Activated T-helper 1 cell treated with anti-CD3 and anti-CD28 coated beads, Interleukin-12 subunit alpha, Interleukin-12 subunit beta, Interleukin-2, Interleukin-4 antibody, amounts not matched to agents 30 ng/mL and 10 ng/mL and 1 ng/mL, durations not matched to agents 14 hours and 24 hours and 36 hours (primary cell): Measurements from ENCODE around the gene C9orf43. TPM values are rescaled to one million over a fixed set of nuclear protein-coding genes. Genes with fewer than 3 reads are reported as not detected.

ENCODE experiments used
- DNase-seq: peaks from one replicate; pipeline ENCODE4 v3.0.0; 2021; ENCODE audit warnings: low spot score
- H3K27ac Mint-ChIP-seq: one replicate; pipeline ENCODE4 v1.8.0; 2021; ENCODE audit warnings: mild to moderate bottlenecking, mixed read lengths
- H3K27me3 Mint-ChIP-seq: one replicate; pipeline ENCODE4 v1.8.0; 2022; ENCODE audit warnings: mild to moderate bottlenecking, moderate library complexity, mixed read lengths; ENCODE audit not compliant: insufficient read depth
- H3K36me3 Mint-ChIP-seq: one replicate; pipeline ENCODE4 v1.8.0; 2021; ENCODE audit warnings: low read depth, mixed read lengths
- H3K4me1 Mint-ChIP-seq: one replicate; pipeline ENCODE4 v1.8.0; 2021; ENCODE audit warnings: low read depth, mixed read lengths
- H3K4me3 Mint-ChIP-seq: one replicate; pipeline ENCODE4 v1.8.0; 2021; ENCODE audit warnings: mild to moderate bottlenecking, moderate library complexity, mixed read lengths
- H3K9me3 Mint-ChIP-seq: one replicate; pipeline ENCODE4 v1.8.0; 2021; ENCODE audit warnings: mixed read lengths
- intact Hi-C: fragments of 100-400 bp; cut with micrococcal nuclease; formaldehyde crosslinking; loops from one replicate; pipeline ENCODE4 v1.15.1; 2024
- total RNA-seq: library from RNA; stranded (reverse); gene quantifications from 2 replicates; pipeline ENCODE4 v1.2.3, GENCODE V29; 2022

The C9orf43 gene
- total RNA-seq, 1 donor from 2014 or later: 0.62 TPM

GRCh38 chr9:113468716-113469448, 58.3 kb downstream of the C9orf43 start:
- Mint-ChIP-seq H3K27ac (no peak overlapping the region), H3K4me3 (no peak overlapping the region), H3K36me3 (no peaks in the 10 kb centered on the region)

GRCh38 chr9:113471143-113471542, 60.6 kb downstream of the C9orf43 start:
- no peak for DNase-seq
- Mint-ChIP-seq H3K4me3 (no peak overlapping the region), H3K36me3 (no peaks in the 10 kb centered on the region), H3K27ac (no peak overlapping the region), H3K4me1 (no peaks in the 10 kb centered on the region), H3K9me3 (peaks cover 11% of the 10 kb centered on the region), H3K27me3 (peaks cover 3% of the 10 kb centered on the region)
- intact Hi-C loops: no loop called here

More at GRCh38 chr9:113468716-113469448, 58.3 kb downstream of the C9orf43 start:
- intact Hi-C loops: no loop called here
- no peak for DNase-seq
- Mint-ChIP-seq H3K27me3 (no peaks in the 10 kb centered on the region), H3K4me1 (no peaks in the 10 kb centered on the region), H3K9me3 (peaks cover 11% of the 10 kb centered on the region)

DNA sequence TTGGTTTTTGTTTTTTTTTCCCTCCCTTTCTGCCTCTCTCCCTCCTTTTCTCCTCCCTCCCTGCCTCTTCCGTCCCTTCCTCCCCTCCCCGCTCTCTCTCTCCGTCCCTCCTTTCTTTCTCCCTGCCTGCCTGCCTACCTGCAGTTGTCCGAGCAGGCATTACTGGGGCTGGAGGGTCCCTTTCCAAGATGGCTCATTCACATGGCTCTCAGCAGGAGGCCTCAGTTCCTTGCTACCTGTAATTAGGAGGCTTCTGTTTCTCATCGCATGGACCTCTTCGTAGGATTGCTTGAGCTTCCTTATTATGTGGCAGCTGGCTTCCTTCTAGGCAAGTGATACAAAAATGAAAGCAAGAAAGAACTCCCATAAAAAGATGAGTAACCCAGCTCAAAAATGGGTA, 61.0 kb downstream of the C9orf43 start:
- peaks cover 3% of the 10 kb centered on the region for H3K27me3 Mint-ChIP-seq
- no peak for DNase-seq
- intact Hi-C loops: no loop called here
- no peak overlapping the region for H3K27ac Mint-ChIP-seq
- H3K4me3 Mint-ChIP-seq: no peak overlapping the region
- H3K4me1 Mint-ChIP-seq: no peaks in the 10 kb centered on the region
- H3K9me3 Mint-ChIP-seq: peaks cover 11% of the 10 kb centered on the region
- H3K36me3 Mint-ChIP-seq: no peaks in the 10 kb centered on the region

DNA sequence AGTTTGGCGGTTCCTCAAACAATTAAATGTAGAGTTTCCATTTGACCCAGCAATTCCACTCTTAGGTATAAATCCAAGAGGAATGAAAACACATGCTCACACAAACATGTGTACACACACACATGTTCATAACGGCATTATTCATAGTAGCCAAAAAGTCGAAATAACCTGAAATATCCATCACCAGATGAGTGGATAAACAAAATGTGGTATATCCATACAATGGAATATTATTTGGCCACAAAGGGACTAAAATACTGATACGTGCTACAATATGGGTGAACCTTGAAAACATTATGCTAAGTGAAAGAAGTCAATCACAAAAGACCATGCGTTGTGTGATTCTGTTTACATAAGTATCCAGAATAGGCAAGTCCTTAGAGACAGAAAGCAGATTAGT, 61.7 kb downstream of the C9orf43 start:
- intact Hi-C loops: no loop called here
- H3K27me3 Mint-ChIP-seq: peaks cover 9% of the 10 kb centered on the region
- no peak overlapping the region for H3K4me3 Mint-ChIP-seq
- DNase-seq: no peak
- H3K9me3 Mint-ChIP-seq: peaks cover 10% of the 10 kb centered on the region
- H3K27ac Mint-ChIP-seq: no peak overlapping the region
- no peaks in the 10 kb centered on the region for H3K4me1 Mint-ChIP-seq
- H3K36me3 Mint-ChIP-seq: no peaks in the 10 kb centered on the region

DNA sequence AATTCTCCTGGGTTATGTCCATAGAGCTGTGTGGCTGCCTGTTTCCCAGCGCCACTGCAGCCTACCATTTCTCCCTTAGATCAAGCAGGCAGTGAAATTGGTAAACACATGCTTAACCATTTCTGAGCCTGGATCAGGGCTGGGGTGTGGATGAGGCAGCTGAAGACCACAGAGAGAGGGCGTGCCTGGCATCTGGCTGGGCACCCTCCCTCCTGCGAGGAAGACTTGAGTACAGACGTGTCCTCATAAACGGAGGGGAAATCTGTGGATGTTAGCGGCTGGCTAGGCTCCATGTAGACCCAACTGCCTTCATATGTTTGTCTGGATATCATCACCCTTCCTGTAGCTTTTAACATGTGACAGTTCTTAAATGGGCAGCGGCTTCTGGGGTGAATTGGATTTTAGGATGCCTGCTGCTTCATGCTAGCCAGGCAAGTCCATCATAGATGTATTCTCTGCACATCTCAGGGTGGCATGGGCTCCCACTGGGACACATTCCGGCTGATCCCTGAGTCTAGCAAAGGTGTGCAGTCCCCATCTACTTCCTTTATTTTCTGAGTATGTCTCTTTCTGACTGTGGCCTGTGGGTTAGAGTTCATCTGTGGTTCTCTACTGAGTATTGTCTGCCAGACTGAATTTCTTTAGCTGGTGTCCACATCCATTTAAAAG, 63.9 kb downstream of the C9orf43 start:
- DNase-seq: no peak
- Mint-ChIP-seq H3K4me3 (no peak overlapping the region), H3K4me1 (peaks cover 8% of the 10 kb centered on the region), H3K27me3 (peaks cover 16% of the 10 kb centered on the region), H3K9me3 (no peaks in the 10 kb centered on the region), H3K27ac (no peak overlapping the region), H3K36me3 (no peaks in the 10 kb centered on the region)
- intact Hi-C loops: no loop called here

DNA sequence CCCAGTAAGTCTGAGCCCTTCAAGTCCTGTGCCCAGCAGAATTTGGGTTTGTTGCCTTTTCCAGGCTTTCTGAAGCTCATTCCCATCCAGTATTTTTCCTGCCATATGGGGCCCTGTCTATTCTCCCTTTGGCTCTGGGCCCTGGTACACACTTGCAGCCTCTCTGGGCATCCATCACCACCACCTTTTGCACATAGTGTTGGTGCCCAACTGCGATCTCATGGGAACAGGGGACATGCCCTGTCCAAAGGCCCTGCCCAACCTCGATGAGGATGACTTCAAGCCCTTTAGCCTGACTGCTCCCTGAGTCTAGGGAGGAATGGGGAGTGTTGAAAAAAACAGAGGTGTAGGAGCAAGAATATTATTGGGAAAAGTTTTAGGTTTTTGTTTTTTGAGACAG, 64.5 kb downstream of the C9orf43 start:
- peaks cover 13% of the 10 kb centered on the region for H3K4me1 Mint-ChIP-seq
- H3K27me3 Mint-ChIP-seq: peaks cover 16% of the 10 kb centered on the region
- no peaks in the 10 kb centered on the region for H3K36me3 Mint-ChIP-seq
- no peak overlapping the region for H3K4me3 Mint-ChIP-seq
- no peak for DNase-seq
- intact Hi-C loops: no loop called here
- no peak overlapping the region for H3K27ac Mint-ChIP-seq
- no peaks in the 10 kb centered on the region for H3K9me3 Mint-ChIP-seq

DNA sequence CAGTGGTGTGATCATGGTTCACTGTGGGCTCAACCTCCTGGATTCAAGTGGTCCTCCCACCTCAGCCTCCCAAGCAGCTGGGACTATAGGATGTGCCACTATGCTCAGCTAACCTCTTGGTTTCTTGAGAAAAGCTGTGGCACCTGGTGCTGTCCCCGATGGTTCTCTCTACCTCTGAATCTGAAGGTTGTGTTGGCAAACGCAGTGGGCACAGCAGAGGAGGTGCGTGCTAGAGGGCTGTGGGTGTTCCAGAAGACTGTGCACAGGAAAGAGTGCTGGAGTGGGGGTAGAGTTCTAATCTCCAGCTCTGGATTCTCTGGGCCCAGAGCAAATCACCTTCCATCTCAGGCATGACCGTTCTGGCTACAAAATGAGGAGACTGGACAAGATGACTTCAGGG, 65.4 kb downstream of the C9orf43 start:
- no peak overlapping the region for H3K4me3 Mint-ChIP-seq
- H3K36me3 Mint-ChIP-seq: no peaks in the 10 kb centered on the region
- H3K4me1 Mint-ChIP-seq: peaks cover 13% of the 10 kb centered on the region
- no peak for DNase-seq
- H3K27ac Mint-ChIP-seq: no peak overlapping the region
- H3K9me3 Mint-ChIP-seq: no peaks in the 10 kb centered on the region
- intact Hi-C loops: no loop called here
- peaks cover 16% of the 10 kb centered on the region for H3K27me3 Mint-ChIP-seq

GRCh38 chr9:113476511-113476916, 66.0 kb downstream of the C9orf43 start:
- Mint-ChIP-seq H3K4me3 (no peak overlapping the region), H3K27me3 (peaks cover 16% of the 10 kb centered on the region), H3K9me3 (no peaks in the 10 kb centered on the region), H3K27ac (no peak overlapping the region), H3K4me1 (peaks cover 13% of the 10 kb centered on the region), H3K36me3 (no peaks in the 10 kb centered on the region)
- DNase-seq: no peak
- intact Hi-C loops: no loop called here

DNA sequence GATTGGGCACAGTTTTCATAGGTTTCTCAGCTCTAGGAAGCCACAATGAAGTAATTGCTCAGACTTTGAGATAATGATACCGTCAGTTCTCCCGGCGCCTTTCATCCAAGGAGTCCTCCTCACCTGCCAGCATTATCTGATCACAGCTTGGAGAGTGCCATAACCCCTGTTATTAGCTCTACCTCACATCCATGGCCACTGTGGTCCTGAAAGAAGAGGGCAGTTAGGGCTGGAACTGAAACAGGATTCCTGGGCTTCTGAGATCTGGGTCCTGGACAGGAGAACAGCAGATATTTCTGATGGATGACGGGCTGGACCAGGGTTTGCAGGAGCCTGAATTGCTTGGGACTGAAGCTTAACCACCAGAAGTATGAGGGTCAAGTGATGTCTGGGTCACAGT, 66.5 kb downstream of the C9orf43 start:
- Mint-ChIP-seq H3K9me3 (no peaks in the 10 kb centered on the region), H3K27me3 (peaks cover 16% of the 10 kb centered on the region), H3K36me3 (no peaks in the 10 kb centered on the region), H3K4me3 (no peak overlapping the region), H3K4me1 (peaks cover 13% of the 10 kb centered on the region), H3K27ac (no peak overlapping the region)
- intact Hi-C loops: no loop called here
- DNase-seq: no peak

DNA sequence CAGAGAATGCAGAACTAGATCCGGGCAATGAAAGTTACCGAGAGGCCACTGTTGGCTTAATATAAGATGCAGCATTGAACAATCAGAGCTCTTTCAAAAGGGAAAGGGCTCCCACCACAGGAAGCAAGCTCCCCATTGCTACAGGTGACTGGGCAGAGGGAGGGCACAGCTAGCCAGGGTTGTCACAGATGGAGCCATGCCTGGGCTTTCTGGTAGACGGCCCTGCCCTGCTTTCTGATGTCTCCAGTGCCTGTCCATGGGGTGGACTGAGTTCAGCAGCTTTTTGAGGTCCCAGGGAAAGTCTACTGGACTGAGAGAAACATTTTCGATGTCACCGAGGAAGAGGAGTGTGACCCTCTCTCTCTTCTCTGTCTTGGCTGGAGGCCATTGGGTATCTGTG, 67.1 kb downstream of the C9orf43 start:
- intact Hi-C loops: no loop called here
- Mint-ChIP-seq H3K27ac (no peak overlapping the region), H3K4me3 (no peak overlapping the region), H3K36me3 (no peaks in the 10 kb centered on the region), H3K9me3 (no peaks in the 10 kb centered on the region), H3K27me3 (peaks cover 16% of the 10 kb centered on the region), H3K4me1 (peaks cover 13% of the 10 kb centered on the region)
- no peak for DNase-seq

DNA sequence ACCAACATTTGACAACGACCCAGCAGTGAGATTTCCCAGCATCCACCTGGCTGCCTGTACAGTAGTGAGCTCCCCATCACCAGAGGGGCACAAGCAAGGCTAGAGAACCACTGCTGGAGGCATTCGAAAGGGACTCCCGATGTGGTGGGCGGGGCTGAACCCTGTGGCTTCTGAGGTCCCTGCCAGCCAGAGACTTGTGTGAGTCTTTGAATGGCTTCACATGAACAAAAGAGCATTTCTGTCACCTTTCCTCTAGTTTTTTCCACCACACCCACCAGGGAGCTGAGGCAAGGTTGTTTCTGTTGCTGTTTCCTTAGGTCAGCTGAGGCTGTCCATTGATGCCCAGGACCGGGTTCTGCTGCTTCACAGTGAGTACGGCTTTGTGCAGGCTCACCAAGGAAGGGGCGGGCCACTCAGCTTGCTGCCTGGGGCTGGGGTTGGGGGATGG, 68.7 kb downstream of the C9orf43 start:
- Mint-ChIP-seq H3K27ac (no peak overlapping the region), H3K27me3 (peaks cover 16% of the 10 kb centered on the region), H3K36me3 (no peaks in the 10 kb centered on the region), H3K4me3 (no peak overlapping the region), H3K4me1 (peaks cover 13% of the 10 kb centered on the region), H3K9me3 (no peaks in the 10 kb centered on the region)
- peak; percentile 9 for DNase-seq
- intact Hi-C loops: no loop called here
